ENCODE results near the gene GGCX.

GGCX gene

DNA sequence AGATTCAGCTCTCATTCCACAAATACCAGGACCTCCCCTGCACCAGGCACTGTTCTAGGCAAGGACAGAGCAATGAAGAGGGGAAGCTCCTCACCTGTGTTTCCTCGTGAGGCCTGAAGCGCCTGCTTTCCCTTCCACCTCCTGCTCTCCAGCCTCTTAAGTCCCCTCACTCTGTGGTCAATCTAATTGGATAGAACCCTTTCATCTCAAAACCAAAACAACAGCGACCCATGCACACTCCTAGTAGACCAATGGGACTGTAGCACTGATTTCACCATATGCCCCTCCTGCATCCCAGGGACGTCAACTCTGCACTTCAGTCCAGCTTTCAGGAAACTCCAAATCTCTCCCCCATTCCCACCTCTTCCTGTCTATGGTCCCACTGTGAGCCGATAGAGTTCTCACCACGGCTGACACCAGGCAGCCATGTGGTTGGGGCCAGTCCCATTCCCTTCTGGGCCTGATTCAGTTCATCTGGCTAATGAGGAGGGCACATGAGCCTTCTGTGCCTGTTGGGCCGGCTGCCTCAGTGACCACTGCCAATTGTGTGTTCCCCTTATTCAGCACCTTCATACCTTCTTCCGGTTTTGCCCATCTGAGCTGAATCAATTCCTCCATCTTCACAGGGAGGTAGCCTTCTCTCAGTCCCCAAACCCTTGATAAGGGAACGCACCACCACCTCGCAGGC is 55.6 kb downstream of the GGCX start:
- DNase-seq: no peak

DNA sequence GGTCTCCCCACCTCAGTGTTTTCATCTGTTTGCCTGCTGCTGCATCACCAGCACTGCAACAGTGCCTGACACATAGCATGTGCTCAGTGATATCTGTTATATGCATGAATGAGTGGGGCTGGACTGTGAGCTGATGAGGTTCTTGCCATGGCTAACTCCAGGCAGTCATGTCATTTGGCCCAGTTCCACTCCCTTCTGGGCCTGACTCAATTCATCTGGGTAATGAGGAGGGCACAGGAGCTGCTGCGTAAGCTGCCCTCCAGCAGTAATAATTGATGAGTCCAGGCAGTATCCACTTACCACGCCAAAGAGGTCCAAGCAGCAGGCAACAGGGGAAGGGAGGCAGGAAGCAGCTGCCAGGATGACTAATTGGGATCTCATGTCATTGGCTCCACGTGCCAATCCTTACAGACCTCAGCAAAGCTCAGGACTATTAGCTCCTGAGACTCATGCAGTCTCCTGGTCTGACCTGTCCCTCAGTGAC is 56.5 kb downstream of the GGCX start:
- no peak for DNase-seq

DNA sequence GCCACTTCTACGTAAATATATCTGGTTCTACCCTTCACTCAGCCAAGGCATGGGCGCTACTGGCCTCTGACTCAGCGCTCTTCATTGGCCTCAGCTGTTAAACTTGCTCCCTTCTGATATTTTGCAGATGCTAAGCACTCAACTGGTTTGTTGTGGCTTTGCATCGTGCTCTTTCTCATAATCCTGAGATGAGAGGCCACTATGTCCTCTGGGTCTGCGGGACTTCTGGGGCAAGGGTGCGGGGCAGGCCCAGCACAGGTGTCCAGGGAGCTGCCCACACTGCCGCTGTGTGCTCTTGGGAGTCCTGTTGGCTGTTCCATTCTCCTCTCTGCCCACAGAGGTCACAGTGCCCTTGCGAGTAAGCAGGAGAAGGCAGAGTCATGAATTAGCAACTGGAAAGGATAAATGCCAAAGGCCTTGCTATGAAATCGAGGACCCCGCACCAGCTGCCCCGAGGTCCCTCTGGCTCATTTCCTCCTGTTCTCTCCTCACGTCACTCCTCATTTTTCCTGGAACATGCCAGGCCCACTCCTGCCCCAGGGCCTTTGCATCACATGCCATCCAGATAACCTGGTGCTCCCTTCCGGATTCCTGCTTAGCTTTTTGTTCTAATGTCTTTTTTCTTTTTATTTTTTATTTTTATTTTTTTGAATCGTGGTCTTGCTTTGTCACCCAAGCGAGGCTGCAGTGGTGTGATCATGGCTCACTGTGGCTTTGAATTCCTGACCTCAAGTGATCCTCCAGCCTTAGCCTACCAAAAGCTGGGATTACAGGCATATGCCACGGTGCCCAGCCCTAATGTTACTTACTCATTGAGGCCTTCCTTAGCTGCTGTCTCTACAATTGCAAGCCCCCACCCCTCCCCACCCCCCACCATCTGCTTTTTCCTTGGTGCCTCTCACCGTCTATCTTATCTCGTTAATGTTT is 57.2 kb downstream of the GGCX start:
- DNase-seq: no peak

DNA sequence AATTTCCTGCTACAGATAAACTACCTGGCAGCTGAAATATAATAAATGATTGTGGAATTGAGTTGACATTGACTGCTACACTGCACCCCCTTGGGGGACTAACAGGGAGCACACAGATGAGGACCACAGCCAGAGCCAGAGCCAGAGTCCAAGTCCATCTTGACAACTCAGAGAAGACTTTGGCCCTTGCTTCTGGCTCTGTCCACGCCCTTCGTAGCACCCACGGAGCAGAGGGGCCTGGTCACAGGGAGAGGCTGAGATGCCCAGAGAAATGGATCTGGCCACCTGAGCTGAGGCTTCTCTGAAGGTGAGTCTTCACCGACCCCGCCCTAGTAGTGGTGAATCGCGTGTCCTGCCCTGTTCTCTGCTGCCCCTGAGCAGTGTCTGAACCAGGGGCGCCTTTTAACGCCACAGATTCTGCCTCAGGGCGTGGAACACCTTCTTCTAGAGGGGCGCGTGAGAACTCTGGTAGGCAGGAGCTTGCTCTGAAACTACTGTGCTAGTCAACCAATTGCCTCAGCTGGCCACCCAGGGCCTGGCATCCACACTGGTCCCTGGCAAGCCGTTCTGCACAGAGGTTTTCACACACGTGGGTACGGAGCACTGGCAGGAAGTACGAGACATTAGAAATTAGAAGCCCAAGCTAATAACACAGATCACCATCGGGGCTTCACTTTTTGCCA is 58.0 kb downstream of the GGCX start:
- no peak for DNase-seq

DNA sequence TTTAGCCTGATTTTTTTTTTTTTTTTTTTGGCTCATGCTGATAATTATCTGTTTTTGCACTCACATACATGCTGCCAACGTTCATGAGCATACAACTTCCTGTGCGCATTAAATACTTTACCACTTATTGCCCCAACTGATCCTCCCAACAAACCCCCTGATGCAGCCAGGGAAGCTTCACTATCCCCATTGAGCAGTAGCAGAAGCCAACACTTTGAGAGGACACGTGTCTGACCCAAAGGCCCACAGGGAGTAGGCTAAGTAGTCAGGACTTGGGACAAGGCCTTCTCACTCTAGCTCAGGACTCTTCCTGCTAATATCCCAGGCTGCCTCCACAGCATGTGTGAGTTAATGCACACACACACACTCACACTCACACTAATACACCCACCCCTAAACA is 58.6 kb downstream of the GGCX start:
- no peak for DNase-seq

DNA sequence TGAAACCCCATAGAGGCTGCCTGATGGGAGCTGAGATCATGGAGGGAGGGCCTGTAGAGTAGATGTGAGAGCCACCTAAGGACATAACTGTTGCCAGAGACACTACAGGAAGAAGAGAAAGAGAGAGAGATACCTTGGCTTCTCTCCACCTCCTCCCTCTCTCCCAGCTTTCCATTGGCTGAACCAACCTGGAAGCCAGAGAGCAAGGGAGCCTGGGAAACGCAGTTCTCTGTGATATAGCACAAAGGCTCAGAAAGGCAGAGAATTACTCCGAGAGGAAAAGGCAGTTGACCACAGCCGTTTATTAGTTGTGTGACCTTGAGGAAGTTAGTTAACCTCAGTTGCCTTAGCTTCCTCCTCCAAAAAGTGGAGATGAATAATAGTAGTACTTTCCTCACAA is 60.0 kb downstream of the GGCX start:
- DNase-seq: no peak

DNA sequence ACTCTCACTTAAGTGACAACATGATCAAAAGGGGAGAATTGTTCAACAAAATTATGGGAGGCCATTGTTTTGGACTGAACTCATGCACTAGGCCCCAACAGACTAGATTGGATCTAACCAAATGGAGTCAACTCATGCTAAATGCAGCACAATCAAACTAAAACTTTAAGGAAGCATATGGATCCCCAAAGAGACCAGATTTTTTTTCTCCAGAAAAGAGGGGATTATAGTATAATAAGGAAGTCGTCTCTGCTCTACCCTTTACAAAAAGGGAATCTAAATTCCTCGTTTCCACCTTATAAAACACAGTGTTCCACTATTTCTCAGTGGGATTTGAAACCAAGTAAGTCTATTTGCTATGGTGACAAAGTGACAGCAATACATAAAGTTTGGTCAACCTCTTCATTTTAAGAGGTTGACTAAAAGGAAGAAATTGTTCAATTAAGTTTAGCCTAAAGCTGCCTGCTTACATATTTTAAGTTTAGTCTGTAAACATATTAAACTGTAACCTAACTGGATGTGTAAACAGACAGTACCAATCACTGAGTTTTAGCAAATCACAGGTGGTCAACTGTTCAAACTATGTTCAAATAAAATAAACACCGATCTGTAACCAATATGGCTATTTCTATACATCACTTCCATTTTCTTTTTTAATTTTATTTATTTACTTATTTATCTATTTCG is 63.2 kb downstream of the GGCX start:
- DNase-seq: no peak

DNA sequence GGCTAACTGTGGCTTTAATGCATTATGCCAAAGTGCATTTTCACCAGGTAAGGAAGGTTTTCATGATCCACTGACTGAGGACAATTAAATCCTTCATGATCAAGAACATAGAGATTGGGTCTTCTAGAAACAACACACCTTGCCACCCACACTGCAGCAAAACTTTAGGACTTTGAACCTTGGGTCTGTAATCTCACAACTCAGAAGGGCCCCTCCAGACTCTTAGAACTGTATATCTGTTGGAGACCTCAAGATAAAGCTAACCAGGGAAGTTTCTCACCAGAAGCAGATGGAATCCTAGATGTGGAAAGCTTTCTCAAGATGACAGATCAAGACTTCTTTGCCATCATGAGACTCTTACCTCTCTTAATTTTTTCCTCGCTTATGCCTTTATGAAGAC is 64.9 kb downstream of the GGCX start:
- DNase-seq: no peak

All from stimulated activated CD4-positive, alpha-beta T cell treated with anti-CD3 and anti-CD28 coated beads, Interleukin-4, amount 100 ng/mL, for 24 hours (primary cell).